Lung (tissue), 12 donors: ENCODE data around the gene EML1. TPM values are rescaled to one million over a fixed set of nuclear protein-coding genes. Genes with fewer than 3 reads are reported as not detected.

Source experiments
- ATAC-seq: fragments of 200-7000 bp; cut with Tn5 transposase; one replicate; pipeline ENCODE4 v1.9.1; 2020; ENCODE audit warnings: moderate number of reproducible peaks; ENCODE audit not compliant: insufficient read depth, low FRiP score
- DNase-seq, 3 donors: peaks; one replicate each; pipeline ENCODE4 v3.0.0-alpha.2; 2013 to 2017
- H3K27ac ChIP-seq, 2 donors: one replicate each; pipeline ENCODE4 v1.5.1; 2013; ENCODE audit warnings: mild to moderate bottlenecking in 2 of 2, moderate library complexity in 2 of 2, control low read depth in 1 of 2, inconsistent platforms in 1 of 2, low read depth in 1 of 2, low read length in 1 of 2
- H3K27me3 ChIP-seq, 3 donors: one replicate each; pipeline ENCODE4 v1.5.1; 2013; ENCODE audit warnings: low read length in 2 of 3; ENCODE audit not compliant: control insufficient read depth in 3 of 3, insufficient read depth in 3 of 3
- H3K36me3 ChIP-seq, 4 donors: one replicate each; pipeline ENCODE4 v1.5.1; 2013; ENCODE audit warnings: low read length in 4 of 4, mild to moderate bottlenecking in 1 of 4, moderate library complexity in 1 of 4; ENCODE audit not compliant: control insufficient read depth in 4 of 4, insufficient read depth in 4 of 4
- H3K4me1 ChIP-seq, 5 donors: one replicate each; pipeline ENCODE4 v1.5.1; 2013; ENCODE audit warnings: low read length in 5 of 5, mild to moderate bottlenecking in 2 of 5, moderate library complexity in 1 of 5; ENCODE audit not compliant: control insufficient read depth in 5 of 5, insufficient read depth in 5 of 5
- H3K4me3 ChIP-seq: one replicate; pipeline ENCODE4 v1.5.1; 2013; ENCODE audit warnings: mild to moderate bottlenecking, control low read depth, moderate library complexity
- H3K9ac ChIP-seq, 2 donors: one replicate each; pipeline ENCODE4 v1.5.1; 2013; ENCODE audit warnings: low read length in 2 of 2, control low read depth in 1 of 2; ENCODE audit not compliant: insufficient read depth in 1 of 2
- H3K9me3 ChIP-seq, 4 donors: one replicate each; pipeline ENCODE4 v1.5.1; 2013; ENCODE audit warnings: low read length in 3 of 4, mild to moderate bottlenecking in 1 of 4, moderate library complexity in 1 of 4; ENCODE audit not compliant: control insufficient read depth in 4 of 4, insufficient read depth in 3 of 4
- WGBS, 2 donors: extraction: QIAGEN DNeasy Blood & Tissue Kit; methylation state at CpG; one replicate each; pipeline ENCODE4 v1.1.7; 2013; 5-methylcytosine and 5-hydroxymethylcytosine counted together
- polyA plus RNA-seq, 2 donors: library from polyadenylated mRNA; stranded (reverse); fragments of 200-250 nt; gene quantifications; one replicate each; pipeline ENCODE4 v1.2.1, GENCODE V29; 2013
- total RNA-seq, 2 donors: library from RNA; depleted of rRNA in 1 of 2; stranded (reverse); fragments of >200 nt in 1 of 2; gene quantifications; one replicate each; pipeline ENCODE4 v1.2.1, GENCODE V29; 2014 to 2021
- TF ChIP-seq, protein P1 (sequence below): IDR thresholded peaks from 2 replicates; pipeline ENCODE4 v1.5.1; 2012; ENCODE audit warnings: mild to moderate bottlenecking; ENCODE audit errors: control extremely low read depth, extremely low read depth
- donor health status: control.
- donor health status: control.
- donor health status: Bipolar disorder and iron deficiency.
- donor health status: healthy.
- donor health status: DM: yes; HTN: yes; CAD: no.

The EML1 gene
- total and polyA plus RNA-seq, 4 donors: 6.7 to 88.0 (median 22.8) TPM

GRCh38 chr14:99802301-99803105, 9.3 kb downstream of the EML1 start:
- no peak for ATAC-seq
- Histone ChIP-seq H3K9me3 (no peaks in the 10 kb centered on the region), H3K4me3 (no peak overlapping the region), H3K27me3 (no peaks in the 10 kb centered on the region), H3K9ac (no peak overlapping the region), H3K36me3 (no peaks in the 10 kb centered on the region), H3K4me1 (peaks cover 0 to 4% (median 0%) of the 10 kb centered on the region in 5 donors), H3K27ac (peak overlapping the region in 1 of 2 donors; percentile 45)
- 79% methylated on average over 13 of the region's 13 CpGs for WGBS, 2 donors
- DNase-seq: no peak
- TF ChIP-seq, protein P1, sequence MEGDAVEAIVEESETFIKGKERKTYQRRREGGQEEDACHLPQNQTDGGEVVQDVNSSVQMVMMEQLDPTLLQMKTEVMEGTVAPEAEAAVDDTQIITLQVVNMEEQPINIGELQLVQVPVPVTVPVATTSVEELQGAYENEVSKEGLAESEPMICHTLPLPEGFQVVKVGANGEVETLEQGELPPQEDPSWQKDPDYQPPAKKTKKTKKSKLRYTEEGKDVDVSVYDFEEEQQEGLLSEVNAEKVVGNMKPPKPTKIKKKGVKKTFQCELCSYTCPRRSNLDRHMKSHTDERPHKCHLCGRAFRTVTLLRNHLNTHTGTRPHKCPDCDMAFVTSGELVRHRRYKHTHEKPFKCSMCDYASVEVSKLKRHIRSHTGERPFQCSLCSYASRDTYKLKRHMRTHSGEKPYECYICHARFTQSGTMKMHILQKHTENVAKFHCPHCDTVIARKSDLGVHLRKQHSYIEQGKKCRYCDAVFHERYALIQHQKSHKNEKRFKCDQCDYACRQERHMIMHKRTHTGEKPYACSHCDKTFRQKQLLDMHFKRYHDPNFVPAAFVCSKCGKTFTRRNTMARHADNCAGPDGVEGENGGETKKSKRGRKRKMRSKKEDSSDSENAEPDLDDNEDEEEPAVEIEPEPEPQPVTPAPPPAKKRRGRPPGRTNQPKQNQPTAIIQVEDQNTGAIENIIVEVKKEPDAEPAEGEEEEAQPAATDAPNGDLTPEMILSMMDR: no peak

- no peaks in the 10 kb centered on the region for H3K36me3 ChIP-seq
- no peak for ATAC-seq
- H3K9ac ChIP-seq: no peak overlapping the region
- no peaks in the 10 kb centered on the region for H3K27me3 ChIP-seq
- no peak overlapping the region for H3K27ac ChIP-seq
- no peak overlapping the region for H3K4me3 ChIP-seq
- no peak for DNase-seq
- H3K4me1 ChIP-seq: peaks cover 0 to 6% (median 0%) of the 10 kb centered on the region in 5 donors
- TF ChIP-seq, protein P1: no peak
- WGBS, 2 donors: 86 to 88% methylated on average over 14 of the region's 14 CpGs
- H3K9me3 ChIP-seq: no peaks in the 10 kb centered on the region
Observed at GRCh38 chr14:99803106-99803775, 10.0 kb downstream of the EML1 start.

DNA sequence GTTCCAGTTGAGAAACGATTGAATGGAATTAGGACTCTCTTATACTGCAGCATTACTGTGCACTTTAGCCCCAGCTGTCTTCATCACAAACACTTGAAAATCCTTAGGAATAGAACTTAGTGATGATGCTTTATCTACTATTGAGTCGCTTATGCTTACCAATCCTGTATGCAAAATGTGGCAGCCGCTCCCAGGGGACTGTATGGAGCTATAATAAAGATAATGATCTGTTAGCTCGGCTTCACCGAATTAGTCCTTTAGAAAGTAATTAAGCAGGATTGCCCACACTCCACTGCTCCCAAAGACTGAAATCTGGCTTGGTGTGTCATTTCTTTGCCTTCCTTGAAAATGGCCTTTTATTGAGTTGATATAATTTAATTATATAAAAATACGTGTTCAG, 10.6 kb downstream of the EML1 start:
- Histone ChIP-seq H3K27ac (no peak overlapping the region), H3K27me3 (no peaks in the 10 kb centered on the region), H3K4me1 (peaks cover 0 to 6% (median 2%) of the 10 kb centered on the region in 5 donors), H3K4me3 (no peak overlapping the region), H3K9me3 (no peaks in the 10 kb centered on the region), H3K9ac (no peak overlapping the region), H3K36me3 (no peaks in the 10 kb centered on the region)
- TF ChIP-seq, protein P1: no peak
- 84 to 85% methylated on average over 6 of the region's 6 CpGs for WGBS, 2 donors
- DNase-seq (no peak), ATAC-seq (no peak)
